HL-60/S4 treated with retinoic acid at 250 ng/mL for 4 days and 3 days (cell line): ENCODE results near the gene EIF4E2.
"Not testable (repeated sequence)": the region's sequence is repeated elsewhere in the genome, so short reads cannot be mapped to it uniquely, and the experiment has no call there.

Source experiments
- in situ Hi-C: fragments of 300-500 bp; cut with MboI; formaldehyde crosslinking; loops from 2 replicates; pipeline ENCODE4 v1.7.0; 2022; ENCODE audit warnings: low sequenced_read_pairs

Gene EIF4E2

DNA sequence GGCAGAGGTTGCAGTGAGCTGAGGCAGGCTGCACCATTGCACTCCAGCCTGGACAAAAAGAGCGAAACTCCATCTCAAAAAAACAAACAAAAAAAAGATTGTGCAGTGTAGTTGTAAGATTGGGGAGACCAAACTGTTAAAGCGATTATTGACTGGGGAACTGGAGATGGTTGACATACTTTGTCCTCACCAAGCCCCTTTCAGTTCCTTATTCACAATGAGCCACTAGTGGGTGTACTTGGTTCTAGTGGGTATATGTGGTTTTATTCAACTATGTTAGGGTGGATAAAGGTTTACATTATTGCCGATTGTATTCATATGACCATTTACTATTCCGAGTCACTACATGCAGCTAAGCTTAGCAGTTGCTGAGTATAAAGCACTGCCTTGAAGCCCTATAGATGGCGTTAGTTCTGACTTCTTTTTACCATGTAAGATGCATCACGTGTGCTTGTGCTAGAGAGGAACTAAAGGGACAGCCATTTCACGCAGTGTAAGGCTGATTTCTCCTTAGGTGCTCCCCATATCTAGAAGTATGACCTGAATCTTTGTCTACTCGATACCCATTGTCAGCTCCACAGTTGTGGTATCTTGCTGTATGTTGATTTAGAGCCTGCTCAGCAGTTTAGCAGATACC, 12.1 kb downstream of the EIF4E2 start:
- in situ Hi-C loops = no loop called here

DNA sequence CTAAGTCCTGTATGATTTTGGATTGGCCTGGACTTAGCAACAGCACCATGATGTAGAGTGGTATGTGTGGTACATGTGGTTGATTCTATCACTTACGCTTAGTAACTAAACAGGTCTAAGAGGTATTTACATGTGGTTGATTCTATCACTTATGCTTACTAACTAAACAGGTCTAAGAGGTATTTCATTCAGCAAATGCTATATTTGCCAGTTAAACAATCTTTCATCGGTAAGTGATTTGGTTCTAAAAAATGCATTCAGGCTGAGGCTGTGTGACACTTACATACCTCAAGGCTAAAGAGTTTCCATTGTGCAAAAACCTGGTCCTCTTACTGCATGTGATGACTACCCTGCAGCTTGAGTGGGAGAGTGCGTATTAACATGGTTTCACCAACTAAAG, 13.1 kb downstream of the EIF4E2 start:
- in situ Hi-C loops = no loop called here

DNA sequence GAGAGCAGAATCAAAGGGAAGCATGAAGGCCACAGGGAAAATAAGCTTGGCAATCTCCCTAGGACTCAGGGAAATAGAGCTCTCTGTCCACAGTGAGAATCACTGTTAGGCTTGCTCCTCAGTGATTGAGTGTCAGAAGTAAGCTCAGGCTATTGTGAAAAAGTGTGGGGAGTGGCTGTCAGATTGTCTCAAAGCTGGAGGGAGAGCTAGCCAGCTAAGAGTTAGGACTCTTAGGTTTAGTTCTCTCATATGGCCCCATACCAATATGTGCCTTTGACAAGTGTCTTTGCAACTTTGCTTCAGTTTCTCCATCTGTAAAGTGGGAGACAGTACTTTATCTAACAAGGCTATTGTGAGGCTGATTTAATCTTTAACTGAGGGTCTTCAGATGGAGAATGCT, 17.2 kb downstream of the EIF4E2 start:
- in situ Hi-C loops = no loop called here

DNA sequence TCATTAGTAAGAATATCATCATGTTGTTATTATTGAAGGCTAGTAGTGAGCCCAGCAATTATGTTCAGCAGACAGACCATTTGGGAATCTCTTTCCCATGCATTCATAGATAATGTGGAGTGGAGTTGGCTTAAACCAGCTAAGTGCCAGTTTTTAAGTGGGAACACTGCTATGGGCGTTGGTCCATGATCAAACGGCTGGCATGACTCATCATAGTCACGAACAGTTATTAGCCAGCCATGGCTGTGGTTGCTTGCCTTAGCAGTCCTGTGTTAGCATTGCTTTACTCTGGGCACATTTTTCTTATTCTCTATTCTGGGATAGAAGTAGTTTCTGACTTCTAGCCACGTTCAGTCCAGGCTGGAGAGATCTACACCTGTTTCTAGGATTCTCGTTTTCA, 17.7 kb downstream of the EIF4E2 start:
- in situ Hi-C loops = no loop called here

DNA sequence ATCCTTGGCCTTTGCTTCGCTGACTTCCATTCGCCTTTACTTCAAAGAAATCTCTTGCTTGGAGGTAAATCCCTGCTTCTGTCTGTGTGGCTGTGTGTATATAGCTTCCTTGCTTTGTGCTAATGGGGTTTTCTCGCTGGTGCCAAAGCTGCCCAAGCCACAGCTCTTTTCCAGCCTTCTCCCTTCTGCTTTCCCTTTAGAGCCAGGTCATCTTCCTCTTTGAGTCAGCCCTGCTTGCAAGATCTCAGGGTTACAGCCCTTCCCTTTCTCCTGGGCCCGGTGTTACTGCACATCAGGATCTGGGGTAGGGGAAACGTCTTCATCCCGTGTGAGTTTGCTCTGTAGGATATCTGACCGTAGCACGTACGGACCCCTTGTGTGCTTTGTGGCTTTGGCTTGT, 19.1 kb downstream of the EIF4E2 start:
- in situ Hi-C loops = no loop called here

DNA sequence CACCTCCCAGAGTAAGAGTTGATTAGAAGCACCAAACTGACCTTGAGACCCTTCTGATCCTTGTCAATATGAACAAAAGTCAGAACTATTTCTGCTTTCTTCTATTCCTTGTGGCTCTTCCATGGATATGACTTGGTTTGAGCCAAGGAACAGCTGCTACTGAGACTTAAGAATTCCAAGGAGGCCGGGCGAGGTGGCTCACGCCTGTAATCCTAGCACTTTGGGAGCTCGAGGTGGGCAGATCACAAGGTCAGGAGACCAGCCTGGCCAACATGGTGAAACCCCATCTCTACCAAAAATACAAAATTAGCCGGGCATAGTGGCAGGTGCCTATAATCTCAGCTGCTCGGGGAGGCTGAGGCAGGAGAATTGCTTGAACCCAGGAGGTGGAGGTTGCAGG, 20.0 kb downstream of the EIF4E2 start:
- in situ Hi-C loops = not testable (repeated sequence)

DNA sequence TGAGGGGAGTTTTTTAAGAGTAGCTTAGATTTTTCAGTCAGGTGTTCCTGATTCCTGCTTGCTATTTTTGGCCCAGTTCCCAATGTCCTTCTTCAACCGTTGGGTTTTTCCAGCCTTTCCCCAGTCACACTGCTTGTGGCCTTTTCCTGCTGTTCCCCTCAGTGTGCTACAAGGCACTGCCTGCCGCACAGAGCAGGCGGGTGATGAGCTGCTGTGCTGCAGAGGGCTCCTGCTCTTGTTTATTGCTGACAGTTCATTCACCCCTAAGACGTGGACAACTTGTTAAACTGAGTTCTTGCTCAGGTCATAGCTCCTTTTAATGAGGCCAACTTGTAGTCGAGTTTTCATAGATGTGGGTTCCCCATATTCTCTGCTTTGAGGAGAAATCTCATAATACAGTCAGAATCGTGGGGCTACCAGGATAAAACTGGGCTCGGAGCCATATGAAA, 20.6 kb downstream of the EIF4E2 start:
- in situ Hi-C loops = no loop called here

DNA sequence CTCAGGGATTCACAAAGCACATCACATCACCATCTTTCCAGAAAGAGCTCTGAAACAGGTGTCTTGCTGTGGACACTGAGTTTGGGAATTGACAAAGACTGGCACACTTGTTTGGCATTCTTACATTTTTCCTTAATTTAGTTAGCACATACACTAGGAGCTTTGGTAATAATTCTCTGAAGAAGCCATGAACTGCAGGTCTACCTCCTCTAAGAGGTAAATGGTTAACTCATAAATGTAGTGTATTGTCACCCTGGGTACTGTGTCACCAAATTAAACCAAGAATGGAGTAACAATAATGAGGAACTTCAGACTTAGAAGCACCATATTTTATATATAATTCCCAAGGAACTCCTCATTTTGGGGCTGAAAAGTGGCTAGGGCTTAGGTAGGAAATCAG, 22.6 kb downstream of the EIF4E2 start:
- in situ Hi-C loops = no loop called here

DNA sequence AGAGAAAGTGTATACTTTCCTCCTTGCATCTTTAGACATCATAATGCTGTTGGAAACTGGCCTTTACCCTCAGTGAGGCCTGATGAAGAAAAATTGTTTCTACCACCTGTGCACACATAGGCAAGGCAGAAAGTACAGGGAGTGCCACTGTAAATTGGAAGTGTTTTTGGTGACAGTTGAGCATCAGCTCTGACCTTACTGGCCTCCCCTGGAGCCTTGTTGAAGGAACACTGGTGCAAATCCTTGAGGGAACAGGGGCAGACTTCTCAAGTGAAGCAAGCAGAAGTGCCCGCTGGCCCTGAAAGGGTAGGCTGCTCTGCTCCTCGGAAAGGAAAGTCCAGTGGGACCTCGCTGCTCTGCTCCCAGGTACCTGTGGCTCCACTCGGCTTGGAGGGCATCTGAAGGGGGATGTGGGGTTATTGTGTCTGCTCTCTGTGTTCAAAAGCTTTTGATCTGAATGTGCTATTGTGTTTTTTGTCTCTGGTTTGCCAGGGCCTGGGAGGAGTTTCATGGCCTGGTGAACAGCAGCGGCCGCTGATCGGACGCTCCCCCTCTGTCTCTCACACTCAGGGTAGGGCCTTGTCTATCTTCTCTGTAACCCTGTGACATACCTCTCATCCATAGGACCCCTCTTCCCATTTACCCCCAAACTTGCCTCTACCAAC, 23.4 kb downstream of the EIF4E2 start:
- in situ Hi-C loops = no loop called here

DNA sequence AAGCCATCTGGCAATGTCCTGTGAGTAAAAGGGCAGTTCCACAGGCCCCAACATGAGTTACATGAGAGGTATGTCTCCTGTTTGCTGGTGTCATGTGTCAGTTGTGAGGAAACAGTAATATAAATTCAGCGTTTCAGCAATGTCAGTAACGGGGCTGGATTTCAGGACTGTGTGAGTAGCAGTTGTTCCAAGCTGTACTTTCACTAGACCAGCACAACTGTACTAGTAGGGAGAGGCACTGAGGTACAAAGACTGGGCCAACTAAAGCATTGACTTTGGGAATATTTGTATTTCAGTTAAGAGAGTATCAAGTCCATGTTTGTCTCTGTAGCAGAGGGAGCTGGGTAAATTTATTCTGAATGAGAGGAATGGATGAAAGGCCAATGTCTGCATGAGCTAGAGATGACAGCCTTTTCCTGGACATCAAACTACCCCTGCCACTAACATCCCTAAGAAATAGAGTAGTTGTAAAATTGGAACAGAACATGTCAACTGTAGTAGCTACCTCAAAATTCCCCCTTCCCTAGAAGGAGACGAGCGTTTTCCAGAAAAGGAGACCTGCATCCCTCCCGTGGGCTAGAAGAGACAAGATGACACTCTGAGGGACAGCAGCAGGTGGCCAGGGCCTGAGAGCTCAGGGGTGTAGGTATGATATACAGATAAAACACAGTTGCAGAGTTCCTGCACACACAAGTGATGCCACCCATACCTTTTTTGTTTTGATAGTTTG, 24.4 kb downstream of the EIF4E2 start:
- in situ Hi-C loops = no loop called here

DNA sequence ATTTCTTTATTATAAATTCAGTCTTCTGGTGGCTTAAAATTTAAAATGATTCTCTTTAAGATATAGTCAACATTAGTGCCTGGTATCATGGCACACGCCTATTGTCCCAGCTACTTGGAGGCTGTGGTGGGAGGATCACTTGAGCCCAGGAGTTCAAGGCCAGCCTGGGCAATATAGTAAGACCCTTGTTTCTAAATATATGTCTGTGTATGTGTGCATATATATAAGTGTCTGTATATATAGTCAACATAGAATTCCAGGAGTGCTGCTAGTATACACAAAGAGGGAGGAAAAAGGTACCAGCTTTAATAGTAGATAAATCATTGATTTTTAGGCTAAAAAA, 24.9 kb downstream of the EIF4E2 start:
- in situ Hi-C loops = no loop called here

DNA sequence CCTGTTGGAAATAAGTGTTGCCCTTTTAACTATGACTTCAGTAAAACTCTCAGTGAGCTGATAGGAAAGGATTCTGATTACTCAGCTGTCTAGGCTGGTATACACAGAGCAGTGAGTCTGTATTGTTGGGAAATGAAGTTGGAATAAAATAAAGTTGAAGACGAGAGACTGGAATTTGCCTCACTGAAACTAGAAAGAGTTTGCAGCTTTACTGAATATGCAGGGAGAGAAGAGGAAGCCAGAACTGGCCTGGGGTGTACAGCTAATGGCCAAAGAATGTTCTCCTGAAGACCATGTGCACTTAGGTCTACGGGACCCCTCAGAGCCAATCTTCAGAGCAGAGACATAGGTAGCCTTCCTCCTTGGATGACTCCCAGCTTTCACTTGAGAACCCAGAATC, 26.5 kb downstream of the EIF4E2 start:
- in situ Hi-C loops = no loop called here

DNA sequence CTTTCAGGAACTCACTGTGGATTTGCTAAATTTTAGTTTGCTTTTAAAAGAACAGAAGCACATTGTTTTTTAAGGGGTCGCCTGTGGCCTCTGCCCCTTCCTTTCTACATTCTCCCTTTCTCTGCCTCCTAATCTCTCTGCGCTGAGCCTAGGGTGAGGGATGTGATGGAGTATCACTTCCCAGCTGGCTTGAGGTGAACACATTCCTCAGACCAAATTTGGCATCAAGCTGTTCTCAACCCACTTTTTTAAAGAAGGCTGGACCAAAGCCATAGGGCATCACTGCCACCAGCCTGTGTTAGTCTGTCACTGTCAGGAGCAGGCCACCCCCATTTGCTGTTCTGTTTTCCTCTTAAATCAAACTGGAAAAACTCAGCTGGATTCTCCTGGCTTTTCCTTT, 27.4 kb downstream of the EIF4E2 start:
- in situ Hi-C loops = no loop called here

DNA sequence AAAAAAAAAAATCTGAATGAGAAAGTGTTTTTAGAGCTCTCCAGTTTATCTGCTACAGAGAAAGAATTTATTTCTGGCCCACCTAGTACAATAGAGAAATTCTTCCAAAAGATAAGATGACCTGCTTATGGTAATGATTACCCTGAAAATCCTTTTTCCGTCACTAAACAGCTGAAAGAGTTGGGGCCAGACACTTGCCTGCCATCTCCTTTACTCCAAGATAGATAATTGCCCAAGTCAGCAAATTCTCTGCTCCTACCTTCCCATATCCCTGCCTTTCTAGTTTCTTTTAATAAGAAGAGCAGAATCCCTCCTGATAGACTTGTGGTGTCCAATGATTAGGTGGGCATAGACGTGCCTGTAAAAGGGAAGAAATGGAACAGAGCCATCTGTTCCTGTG, 28.1 kb downstream of the EIF4E2 start:
- in situ Hi-C loops = no loop called here

DNA sequence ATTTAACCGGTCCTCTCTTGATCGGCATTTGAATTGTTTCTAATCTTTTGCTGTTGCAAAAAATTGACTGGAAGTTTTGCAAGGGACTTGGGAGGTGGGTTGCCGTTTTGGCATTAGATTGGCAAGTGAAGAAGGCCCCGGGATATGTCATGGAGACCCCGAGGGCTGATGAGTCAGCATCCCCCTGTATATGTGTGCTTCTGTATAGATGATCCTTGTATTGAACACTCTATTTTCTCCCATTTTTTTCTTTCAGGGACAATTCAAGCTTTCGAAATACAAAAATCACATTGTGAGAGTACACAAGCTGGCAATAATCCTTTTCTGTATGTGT, 30.1 kb downstream of the EIF4E2 start:
- in situ Hi-C loops = no loop called here

DNA sequence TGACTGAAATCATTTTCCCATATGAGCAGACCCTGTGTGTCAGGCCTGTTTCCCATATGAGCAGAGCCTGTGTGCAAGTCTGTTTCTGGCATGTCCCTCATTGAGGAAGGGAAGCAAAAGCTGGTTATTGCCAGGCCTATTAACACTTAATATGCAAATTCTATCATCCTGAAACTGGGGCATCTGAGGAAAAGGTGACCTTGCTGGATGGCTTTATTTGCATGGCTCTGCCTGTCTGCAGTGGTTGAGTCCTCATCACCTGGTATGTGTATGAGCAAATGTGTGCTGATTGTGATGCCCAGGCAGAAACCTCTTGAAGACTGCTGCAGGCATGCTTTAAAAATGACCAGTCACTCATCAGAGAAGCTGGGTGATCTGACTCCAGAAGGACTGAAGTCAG, 31.2 kb downstream of the EIF4E2 start:
- in situ Hi-C loops = no loop called here

DNA sequence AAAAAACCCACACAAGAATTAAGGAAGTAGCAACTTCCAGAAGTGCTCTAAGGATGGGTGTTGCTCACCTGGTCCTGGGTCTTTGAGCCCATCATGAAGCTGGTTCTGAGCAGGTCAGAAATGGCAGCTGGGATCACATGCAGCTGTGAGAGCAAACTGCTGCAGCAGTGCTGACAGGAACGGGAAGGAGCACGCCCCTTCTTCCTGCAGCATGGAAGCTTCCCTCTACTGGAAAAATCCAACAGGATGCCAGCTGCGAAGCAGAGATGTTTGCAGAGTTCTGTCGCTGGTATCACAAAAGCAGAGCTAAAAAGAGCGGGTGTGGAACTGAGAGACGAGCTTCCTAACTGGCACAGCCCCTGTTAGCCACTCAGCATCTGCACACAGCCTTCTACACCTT, 33.7 kb downstream of the EIF4E2 start:
- in situ Hi-C loops = no loop called here

DNA sequence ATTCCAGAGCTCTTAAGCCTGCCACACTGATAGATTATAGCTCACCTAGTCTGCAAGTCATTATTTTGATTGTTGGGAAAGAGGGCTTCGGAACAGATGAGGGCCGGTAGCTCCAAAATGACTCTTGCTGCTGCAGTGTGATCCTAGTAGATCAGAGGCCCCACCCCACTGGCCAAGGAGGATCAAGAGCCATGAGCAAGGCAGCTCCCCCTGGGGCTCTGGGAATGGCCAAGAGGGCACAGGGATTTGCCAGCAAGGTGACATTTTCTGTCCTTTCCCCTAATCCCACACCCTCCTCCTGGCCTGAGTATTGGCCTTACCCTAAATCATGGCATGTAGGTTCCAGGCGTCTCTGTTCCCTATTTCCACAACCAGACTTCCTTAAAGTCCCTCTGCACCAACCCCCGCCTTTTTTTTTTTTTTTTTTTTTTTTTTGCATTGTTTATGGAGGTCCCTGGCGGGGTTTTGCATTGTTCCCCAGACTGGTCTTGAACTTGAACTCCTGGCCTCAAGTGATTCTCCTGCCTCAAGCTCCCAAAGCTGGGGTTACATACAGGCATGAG, 36.5 kb downstream of the EIF4E2 start:
- in situ Hi-C loops = no loop called here

DNA sequence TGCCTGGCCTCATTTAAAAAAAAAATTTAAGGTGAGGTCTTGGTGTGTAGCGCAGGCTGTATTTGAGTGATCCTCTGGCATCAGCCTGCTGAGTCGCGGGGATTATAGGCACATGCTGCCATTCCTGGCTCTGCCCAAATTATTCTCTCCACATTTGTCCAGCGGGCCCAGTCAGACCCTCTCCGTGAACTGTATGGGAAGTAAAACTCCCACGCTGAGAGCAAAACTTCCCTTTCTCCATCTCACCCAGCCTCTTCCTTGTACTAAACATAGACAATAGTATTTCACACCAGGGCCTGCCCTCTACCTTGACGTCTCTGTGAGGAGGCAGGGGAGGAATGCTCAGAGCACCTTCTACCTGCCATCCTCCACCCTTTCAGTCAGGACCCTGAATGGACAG, 37.0 kb downstream of the EIF4E2 start:
- in situ Hi-C loops = no loop called here

DNA sequence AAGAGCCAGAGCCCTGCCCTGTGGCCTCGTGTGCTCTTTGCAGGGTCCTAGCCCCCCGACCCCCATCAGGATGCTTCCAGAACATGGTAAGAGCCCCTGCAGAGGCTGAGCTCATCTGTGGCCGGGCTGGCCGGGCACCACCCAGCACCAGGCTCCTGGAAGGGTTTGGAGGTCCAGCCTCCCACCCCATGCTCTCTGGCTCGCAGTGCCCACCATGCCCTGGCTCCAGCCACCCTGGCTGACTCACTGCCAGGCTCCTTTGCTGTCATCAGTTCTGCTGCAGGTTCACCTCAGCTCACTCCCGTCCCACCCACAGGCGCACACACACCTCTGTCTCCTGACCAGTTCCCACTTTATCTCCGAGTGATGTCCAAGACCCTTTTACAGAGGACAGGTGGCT, 37.5 kb downstream of the EIF4E2 start:
- in situ Hi-C loops = no loop called here

DNA sequence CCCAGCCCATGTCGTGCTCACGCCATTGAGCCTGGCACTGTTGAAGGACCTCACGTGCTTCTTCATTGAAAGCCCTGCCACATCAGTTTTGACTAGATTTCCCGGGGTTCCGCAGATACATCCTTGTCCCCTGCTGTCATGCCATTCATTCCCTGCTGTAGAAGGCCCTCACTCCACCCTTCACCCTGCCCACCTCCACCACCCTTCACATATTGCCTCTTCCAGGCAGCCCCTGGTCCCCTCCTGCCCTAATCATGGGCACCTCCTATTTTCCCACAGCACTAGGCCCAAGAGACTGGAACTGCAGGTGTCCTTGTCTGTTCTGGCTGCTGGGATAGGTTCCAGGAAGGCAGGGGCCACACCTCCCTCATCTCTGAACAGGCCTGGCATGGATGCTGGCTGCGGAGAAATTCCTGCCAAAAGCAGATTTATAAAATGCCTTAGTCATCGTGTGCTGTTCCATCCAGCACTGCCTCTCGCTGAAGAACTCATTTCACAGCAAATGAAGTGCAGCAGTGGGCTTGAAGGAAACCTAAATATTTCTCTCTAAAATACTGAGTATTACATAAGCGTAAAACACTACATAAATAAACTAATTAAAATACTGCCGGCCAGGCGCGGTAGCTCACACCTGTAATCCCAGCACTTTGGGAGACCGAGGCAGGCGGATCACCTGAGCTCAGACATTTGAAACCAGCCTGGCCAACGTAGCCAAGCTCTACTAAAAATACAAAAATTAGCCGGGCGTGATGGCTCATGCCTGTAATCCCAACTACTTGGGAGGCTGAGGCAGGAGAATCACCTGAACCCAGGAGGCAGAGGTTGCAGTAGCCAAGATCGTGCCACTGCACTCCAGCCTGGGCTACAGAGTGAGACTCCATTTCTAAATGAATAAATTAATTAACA, 38.4 kb downstream of the EIF4E2 start:
- in situ Hi-C loops = no loop called here
